SK-N-SH treated with all-trans-retinoic acid at 6 μM for 48 hours (cell line): Measurements from ENCODE around the gene NADK.

ENCODE experiments used
- ARNTL ChIP-seq: fragments of 450-650 bp; formaldehyde crosslinking; IDR thresholded peaks from 2 replicates; pipeline ENCODE4 v1.5.0; 2020; ENCODE audit warnings: low read depth, mild to moderate bottlenecking, moderate library complexity, borderline replicate concordance
- OSR1 ChIP-seq: fragments of 250-450 bp; sonication (Bioruptor Pico); IDR thresholded peaks from 2 replicates; pipeline ENCODE4 v1.8.0; 2022; ENCODE audit warnings: moderate library complexity, mild to moderate bottlenecking, inconsistent platforms
- PATZ1 ChIP-seq: fragments of 250-450 bp; sonication (Bioruptor Pico); IDR thresholded peaks from 2 replicates; pipeline ENCODE4 v1.8.0; 2020; ENCODE audit warnings: mild to moderate bottlenecking, moderate library complexity, borderline replicate concordance
- RARB ChIP-seq: fragments of 250-450 bp; sonication (Bioruptor Pico); IDR thresholded peaks from 2 replicates; pipeline ENCODE4 v1.8.0; 2021; ENCODE audit warnings: mild to moderate bottlenecking, moderate library complexity
- TCF4 ChIP-seq: fragments of 250-450 bp; sonication (Bioruptor Pico); IDR thresholded peaks from 2 replicates; pipeline ENCODE4 v1.8.0; 2021; ENCODE audit warnings: mild to moderate bottlenecking, moderate library complexity, borderline replicate concordance
- ZFP30 ChIP-seq: fragments of 450-650 bp; formaldehyde crosslinking; IDR thresholded peaks from 2 replicates; pipeline ENCODE4 v1.5.0; 2022; ENCODE audit warnings: mild to moderate bottlenecking, moderate library complexity
- ZNF70 ChIP-seq: fragments of 450-650 bp; formaldehyde crosslinking; IDR thresholded peaks from 2 replicates; pipeline ENCODE4 v1.5.0; 2020; ENCODE audit warnings: mild to moderate bottlenecking, moderate library complexity
- ZNF8 ChIP-seq: fragments of 450-650 bp; formaldehyde crosslinking; IDR thresholded peaks from 2 replicates; pipeline ENCODE4 v1.5.0; 2020; ENCODE audit warnings: mild to moderate bottlenecking, moderate library complexity
- TF ChIP-seq, protein P1 (sequence below): fragments of 250-450 bp; sonication (Bioruptor Pico); IDR thresholded peaks from 2 replicates; pipeline ENCODE4 v1.5.0; 2020; ENCODE audit warnings: mild to moderate bottlenecking, moderate library complexity

GRCh38 chr1:1827089-1827848 is 49.0 kb upstream of the NADK start:
- TF ChIP-seq RARB (CRISPR knock-in tag) (no peak), PATZ1 (CRISPR knock-in tag) (no peak), TCF4 (CRISPR knock-in tag) (no peak), OSR1 (no peak), ZNF8 (CRISPR knock-in tag) (no peak), ZFP30 (CRISPR knock-in tag) (no peak), ZNF70 (CRISPR knock-in tag) (no peak), ARNTL (CRISPR knock-in tag) (no peak)
- TF ChIP-seq, protein P1, sequence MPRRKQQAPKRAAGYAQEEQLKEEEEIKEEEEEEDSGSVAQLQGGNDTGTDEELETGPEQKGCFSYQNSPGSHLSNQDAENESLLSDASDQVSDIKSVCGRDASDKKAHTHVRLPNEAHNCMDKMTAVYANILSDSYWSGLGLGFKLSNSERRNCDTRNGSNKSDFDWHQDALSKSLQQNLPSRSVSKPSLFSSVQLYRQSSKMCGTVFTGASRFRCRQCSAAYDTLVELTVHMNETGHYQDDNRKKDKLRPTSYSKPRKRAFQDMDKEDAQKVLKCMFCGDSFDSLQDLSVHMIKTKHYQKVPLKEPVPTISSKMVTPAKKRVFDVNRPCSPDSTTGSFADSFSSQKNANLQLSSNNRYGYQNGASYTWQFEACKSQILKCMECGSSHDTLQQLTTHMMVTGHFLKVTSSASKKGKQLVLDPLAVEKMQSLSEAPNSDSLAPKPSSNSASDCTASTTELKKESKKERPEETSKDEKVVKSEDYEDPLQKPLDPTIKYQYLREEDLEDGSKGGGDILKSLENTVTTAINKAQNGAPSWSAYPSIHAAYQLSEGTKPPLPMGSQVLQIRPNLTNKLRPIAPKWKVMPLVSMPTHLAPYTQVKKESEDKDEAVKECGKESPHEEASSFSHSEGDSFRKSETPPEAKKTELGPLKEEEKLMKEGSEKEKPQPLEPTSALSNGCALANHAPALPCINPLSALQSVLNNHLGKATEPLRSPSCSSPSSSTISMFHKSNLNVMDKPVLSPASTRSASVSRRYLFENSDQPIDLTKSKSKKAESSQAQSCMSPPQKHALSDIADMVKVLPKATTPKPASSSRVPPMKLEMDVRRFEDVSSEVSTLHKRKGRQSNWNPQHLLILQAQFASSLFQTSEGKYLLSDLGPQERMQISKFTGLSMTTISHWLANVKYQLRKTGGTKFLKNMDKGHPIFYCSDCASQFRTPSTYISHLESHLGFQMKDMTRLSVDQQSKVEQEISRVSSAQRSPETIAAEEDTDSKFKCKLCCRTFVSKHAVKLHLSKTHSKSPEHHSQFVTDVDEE, result no peak
